Stomach (tissue), 9 donors: Measurements from ENCODE around the gene KIF2C. TPM values are rescaled to one million over a fixed set of nuclear protein-coding genes. Genes with fewer than 3 reads are reported as not detected.

Source experiments
- DNase-seq, 2 donors: peaks; one replicate each; pipeline versions ENCODE4 v3.0.0 to v3.0.0-alpha.2; 2013 to 2019
- H3K27ac ChIP-seq, 5 donors: fragments of 200-600 bp in 4 of 5; sonication (generic) in 4 of 5; one replicate each; pipeline ENCODE4 v1.5.1; 2013 to 2019; ENCODE audit warnings: mild to moderate bottlenecking in 1 of 5, moderate library complexity in 1 of 5
- H3K27me3 ChIP-seq, 3 donors: fragments of 200-600 bp; sonication (generic); one replicate each; pipeline ENCODE4 v1.5.1; 2017 to 2019; ENCODE audit warnings: mixed run types in 1 of 3
- H3K36me3 ChIP-seq, 4 donors: fragments of 200-600 bp; sonication (generic); 1 replicate in 3 of 4; 2 replicates in 1 of 4; pipeline ENCODE4 v1.5.1; 2016 to 2019
- H3K4me1 ChIP-seq, 4 donors: fragments of 200-600 bp; sonication (generic); one replicate each; pipeline ENCODE4 v1.5.1; 2016 to 2019
- H3K4me3 ChIP-seq, 4 donors: fragments of 200-600 bp; sonication (generic) in 3 of 4; one replicate each; pipeline ENCODE4 v1.5.1; 2016 to 2019; ENCODE audit warnings: mild to moderate bottlenecking in 1 of 4
- H3K9me3 ChIP-seq, 4 donors: fragments of 200-600 bp; sonication (generic); one replicate each; pipeline ENCODE4 v1.5.1; 2016 to 2019
- EP300 ChIP-seq: sonication (generic); formaldehyde crosslinking; IDR thresholded peaks from one replicate; pipeline ENCODE4 v1.6.1; 2017; ENCODE audit warnings: antibody characterized with exemption
- POLR2A ChIP-seq, 4 donors: fragments of 450-650 bp; IDR thresholded peaks; one replicate each; pipeline ENCODE4 v1.6.1; 2016; ENCODE audit warnings: antibody characterized with exemption in 4 of 4, control low read depth in 2 of 4, mild to moderate bottlenecking in 1 of 4, moderate library complexity in 1 of 4
- POLR2AphosphoS5 ChIP-seq, 3 donors: sonication (generic); formaldehyde crosslinking; IDR thresholded peaks; one replicate each; pipeline ENCODE4 v1.6.1; 2016; ENCODE audit warnings: antibody characterized with exemption in 3 of 3
- WGBS, 5 donors: extraction: QIAGEN DNeasy Blood & Tissue Kit in 3 of 5; methylation state at CpG; one replicate each; pipeline versions ENCODE4 v1.1.5 to v1.1.7; 2013 to 2018; 5-methylcytosine and 5-hydroxymethylcytosine counted together
- intact Hi-C: fragments of 100-400 bp; cut with DNase I; formaldehyde crosslinking; loops from one replicate; pipeline ENCODE4 v1.15.1; 2023; ENCODE audit warnings: low total_unique reads
- polyA plus RNA-seq, 3 donors: library from polyadenylated mRNA; stranded (reverse); fragments of 200-250 nt; gene quantifications; one replicate each; pipeline ENCODE4 v1.2.3, GENCODE V29; 2013
- total RNA-seq, 5 donors: library from RNA; depleted of rRNA; stranded (reverse); fragments of >200 nt; gene quantifications; one replicate each; pipeline versions ENCODE4 v1.1.0 to v1.2.3, GENCODE V29; 2014 to 2016
- TF ChIP-seq, protein P1 (sequence below), 7 experiments: fragments of 450-650 bp in 4 of 7; fragments of 200-600 bp in 3 of 7; sonication (generic) in 3 of 7; IDR thresholded peaks; one replicate each; pipeline ENCODE4 v1.5.1; 2016 to 2019; ENCODE audit warnings: antibody characterized with exemption in 7 of 7, control low read depth in 2 of 7, mild to moderate bottlenecking in 1 of 7
- donor health status: healthy with polysubstance abuse.
- donor health status: Bipolar disorder and iron deficiency.
- donor health status: healthy.

KIF2C gene
- total and polyA plus RNA-seq, 8 donors, result 1.4 to 34.8 (median 6.0) TPM

DNA sequence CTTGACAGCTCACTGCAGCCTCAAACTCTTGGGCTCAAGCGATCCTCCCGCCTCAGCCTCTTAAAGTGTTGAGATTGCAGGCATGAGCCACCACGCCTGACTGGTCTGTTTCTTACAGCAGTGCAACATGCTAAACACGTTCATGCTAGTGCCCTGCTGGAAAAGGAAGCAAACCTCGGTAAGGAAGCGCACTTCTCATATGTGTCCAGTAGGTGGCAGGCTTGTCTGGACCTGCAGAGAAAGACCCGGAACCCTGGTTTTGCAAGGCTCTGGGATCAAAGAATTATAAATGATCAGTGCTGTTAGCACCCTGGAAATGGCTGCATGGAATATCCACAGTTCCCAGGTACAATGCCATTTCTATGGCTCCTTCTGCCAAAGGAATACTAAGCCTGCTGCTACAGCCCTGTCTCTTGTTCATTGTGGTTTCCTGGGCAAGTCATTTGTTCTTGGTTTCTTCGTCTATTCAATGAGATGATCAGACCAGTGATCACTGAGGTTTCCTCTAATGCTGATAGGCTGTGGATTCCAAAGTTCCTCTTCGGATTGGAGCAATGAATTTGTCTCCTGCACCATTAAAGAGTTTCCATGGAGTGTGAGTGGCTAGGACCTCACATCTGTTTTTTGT is 24.6 kb upstream of the KIF2C start:
- intact Hi-C loops, result no loop called here
- 5 to 13% (median 10%) methylated on average over 9 of the region's 9 CpGs for WGBS, 5 donors

DNA sequence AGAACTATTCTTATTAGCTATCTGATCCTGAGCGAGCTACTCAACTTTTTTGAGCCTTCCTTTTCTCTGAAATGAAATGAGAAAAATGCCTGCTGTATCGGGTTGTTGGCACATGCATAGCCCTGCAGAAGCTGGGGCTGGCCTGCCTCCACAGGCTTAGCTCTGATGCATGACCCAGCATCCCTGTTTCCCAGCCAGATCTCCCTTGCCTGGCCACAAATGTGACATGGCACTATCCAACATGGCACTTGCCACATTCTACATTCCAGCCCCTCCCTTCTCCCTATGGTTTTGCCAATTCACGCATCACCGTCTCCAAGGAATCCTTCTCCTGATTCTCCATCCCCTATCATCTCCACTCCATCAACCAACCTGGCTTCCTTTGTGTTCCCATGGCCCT is 22.5 kb upstream of the KIF2C start:
- Histone ChIP-seq H3K4me1 (peaks cover 0 to 25% (median 4%) of the 10 kb centered on the region in 4 donors), H3K9me3 (no peaks in the 10 kb centered on the region), H3K27me3 (no peaks in the 10 kb centered on the region), H3K27ac (no peak overlapping the region), H3K4me3 (no peak overlapping the region), H3K36me3 (no peaks in the 10 kb centered on the region)
- intact Hi-C loops, result no loop called here
- TF ChIP-seq, protein P1, sequence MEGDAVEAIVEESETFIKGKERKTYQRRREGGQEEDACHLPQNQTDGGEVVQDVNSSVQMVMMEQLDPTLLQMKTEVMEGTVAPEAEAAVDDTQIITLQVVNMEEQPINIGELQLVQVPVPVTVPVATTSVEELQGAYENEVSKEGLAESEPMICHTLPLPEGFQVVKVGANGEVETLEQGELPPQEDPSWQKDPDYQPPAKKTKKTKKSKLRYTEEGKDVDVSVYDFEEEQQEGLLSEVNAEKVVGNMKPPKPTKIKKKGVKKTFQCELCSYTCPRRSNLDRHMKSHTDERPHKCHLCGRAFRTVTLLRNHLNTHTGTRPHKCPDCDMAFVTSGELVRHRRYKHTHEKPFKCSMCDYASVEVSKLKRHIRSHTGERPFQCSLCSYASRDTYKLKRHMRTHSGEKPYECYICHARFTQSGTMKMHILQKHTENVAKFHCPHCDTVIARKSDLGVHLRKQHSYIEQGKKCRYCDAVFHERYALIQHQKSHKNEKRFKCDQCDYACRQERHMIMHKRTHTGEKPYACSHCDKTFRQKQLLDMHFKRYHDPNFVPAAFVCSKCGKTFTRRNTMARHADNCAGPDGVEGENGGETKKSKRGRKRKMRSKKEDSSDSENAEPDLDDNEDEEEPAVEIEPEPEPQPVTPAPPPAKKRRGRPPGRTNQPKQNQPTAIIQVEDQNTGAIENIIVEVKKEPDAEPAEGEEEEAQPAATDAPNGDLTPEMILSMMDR (IDR thresholded peaks at IDR 0.05), result no peak
- TF ChIP-seq POLR2A (IDR thresholded peaks at IDR 0.05) (no peak), POLR2AphosphoS5 (IDR thresholded peaks at IDR 0.05) (no peak), EP300 (no peak)
- no peak for DNase-seq
- WGBS, 5 donors, result 81 to 88% (median 85%) methylated on average over 4 of the region's 4 CpGs

More for the DNA sequence above, 24.6 kb upstream of the KIF2C start:
- TF ChIP-seq POLR2AphosphoS5 (IDR thresholded peaks at IDR 0.05), result no peak
- TF ChIP-seq, protein P1 (IDR thresholded peaks at IDR 0.05), result peak in 5 of 7 experiments; percentile 69 to 93 (median 84)
- no peaks in the 10 kb centered on the region for H3K27me3 ChIP-seq
- H3K27ac ChIP-seq, result peak overlapping the region in 2 of 5 donors; percentile 7 to 14
- no peaks in the 10 kb centered on the region for H3K9me3 ChIP-seq
- peak; percentile 72 to 92 for DNase-seq
- H3K4me3 ChIP-seq, result no peak overlapping the region
- H3K36me3 ChIP-seq, result no peaks in the 10 kb centered on the region
- H3K4me1 ChIP-seq, result peaks cover 0 to 23% (median 4%) of the 10 kb centered on the region in 4 donors

DNA sequence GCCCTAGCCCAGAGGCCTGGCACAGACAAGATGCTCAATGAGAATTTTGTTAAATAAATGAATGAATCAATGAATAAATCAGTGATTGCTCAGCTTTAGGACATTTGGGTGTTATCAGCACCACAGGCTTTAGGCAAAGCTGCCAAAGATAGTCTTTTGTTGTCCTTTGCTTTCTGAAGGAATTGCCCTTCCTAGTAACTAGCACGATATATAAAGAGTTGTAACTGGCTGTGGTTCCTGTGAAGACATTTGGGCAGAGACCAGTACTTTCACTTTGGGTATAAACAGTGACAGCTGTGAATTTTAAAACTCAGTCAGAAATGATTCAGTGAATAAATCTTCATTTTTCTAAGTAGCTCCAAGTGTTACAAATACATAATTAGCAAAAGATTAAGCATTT is 22.0 kb upstream of the KIF2C start:
- Histone ChIP-seq H3K36me3 (no peaks in the 10 kb centered on the region), H3K4me3 (no peak overlapping the region), H3K27ac (no peak overlapping the region), H3K27me3 (no peaks in the 10 kb centered on the region), H3K9me3 (no peaks in the 10 kb centered on the region), H3K4me1 (peaks cover 0 to 29% (median 4%) of the 10 kb centered on the region in 4 donors)
- intact Hi-C loops, result no loop called here
- TF ChIP-seq, protein P1 (IDR thresholded peaks at IDR 0.05), result no peak
- no peak for TF ChIP-seq POLR2AphosphoS5 (IDR thresholded peaks at IDR 0.05)
- no peak for TF ChIP-seq POLR2A (IDR thresholded peaks at IDR 0.05)
- TF ChIP-seq EP300, result no peak
- DNase-seq, result no peak
- WGBS, 5 donors, result 9 to 33% (median 16%) methylated on average over 1 of the region's 1 CpG

DNA sequence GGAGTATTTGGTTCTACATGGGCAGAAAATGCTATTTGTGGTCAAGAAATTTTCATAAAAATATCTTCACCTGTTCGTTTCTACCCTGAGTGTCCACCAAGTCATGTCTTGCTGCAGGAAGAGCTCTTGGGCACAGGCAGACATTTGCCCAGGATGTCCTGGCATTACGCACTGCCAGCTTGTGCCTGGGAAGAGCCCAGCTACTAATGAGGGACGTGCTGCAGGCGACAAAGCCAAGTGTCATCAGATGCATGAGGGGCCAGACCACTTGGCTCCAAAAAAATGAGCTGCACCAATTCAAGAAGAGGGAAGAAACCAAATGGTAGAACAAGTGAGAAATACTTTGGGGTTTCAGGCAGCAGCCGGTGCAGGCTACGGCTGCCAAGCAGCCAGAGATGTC is 21.5 kb upstream of the KIF2C start:
- Histone ChIP-seq H3K27me3 (no peaks in the 10 kb centered on the region), H3K4me1 (peaks cover 0 to 33% (median 4%) of the 10 kb centered on the region in 4 donors), H3K36me3 (no peaks in the 10 kb centered on the region), H3K27ac (no peak overlapping the region), H3K9me3 (no peaks in the 10 kb centered on the region), H3K4me3 (no peak overlapping the region)
- TF ChIP-seq POLR2AphosphoS5 (IDR thresholded peaks at IDR 0.05) (no peak), EP300 (no peak), POLR2A (IDR thresholded peaks at IDR 0.05) (no peak)
- TF ChIP-seq, protein P1 (IDR thresholded peaks at IDR 0.05), result no peak
- intact Hi-C loops, result no loop called here
- no peak for DNase-seq
- 80 to 84% (median 81%) methylated on average over 6 of the region's 6 CpGs for WGBS, 5 donors
